ENCODE measurements around the gene FASN.
A peak's percentile ranks its signal among the peaks of the same experiment; 100 is the strongest.

FASN gene

DNA sequence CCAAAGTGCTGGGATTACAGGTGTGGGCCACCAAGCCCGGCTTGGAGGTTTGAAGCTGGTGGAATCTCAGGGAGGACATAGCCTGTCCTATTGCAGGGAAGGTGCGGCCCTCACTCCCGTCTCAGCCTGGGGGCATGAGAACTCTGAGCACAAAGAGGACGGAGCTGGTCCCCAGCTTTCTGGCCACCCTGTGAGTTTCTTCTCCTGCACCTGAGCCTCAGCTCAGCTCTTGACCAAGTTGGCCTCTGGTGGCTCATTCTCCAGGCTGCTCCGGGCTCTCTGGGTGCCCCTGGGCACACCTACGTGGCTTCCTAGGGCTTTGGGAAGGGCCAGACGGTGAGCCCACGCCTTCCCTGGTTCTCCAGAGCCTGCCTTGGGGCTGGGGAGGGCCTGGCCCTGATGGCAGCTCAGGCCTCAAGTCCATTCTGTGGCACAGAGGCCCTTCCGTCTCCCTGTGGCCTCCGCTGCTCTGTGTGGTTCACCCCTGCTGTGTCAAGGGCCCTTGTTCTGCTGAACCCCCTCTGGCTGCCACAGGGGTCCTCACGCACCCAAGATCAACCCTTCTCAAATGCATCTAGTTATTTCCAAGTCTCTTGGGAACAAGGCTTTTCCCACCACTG, 6.9 kb upstream of the FASN start:
- DNase-seq: no peak
- no peaks in the 10 kb centered on the region for H3K36me3 ChIP-seq (replicated peaks; ENCODE audit: insufficient read depth, low read length)
- no peaks in the 10 kb centered on the region for H3K27me3 ChIP-seq (replicated peaks; ENCODE audit: insufficient read depth, low read length)
- H3K79me2 ChIP-seq (ENCODE audit: low read length): peaks cover 15% of the 10 kb centered on the region
- no peaks in the 10 kb centered on the region for H3K9me2 ChIP-seq (replicated peaks; ENCODE audit: insufficient read depth, low read length)
- H3K4me2 ChIP-seq (ENCODE audit: low read depth, low read length): peak overlapping the region; percentile 71; the same call in 1 of the 2 replicates
- no peak overlapping the region for H3K27ac ChIP-seq (ENCODE audit: low read length)
- no peak for TF ChIP-seq CTCF (IDR thresholded peaks at IDR 0.05; ENCODE audit: low read length)
- TF ChIP-seq EZH2phosphoT487 (IDR thresholded peaks at IDR 0.05; ENCODE audit: low read length): no peak
- no peak for TF ChIP-seq EZH2 (optimal IDR thresholded peaks at IDR 0.05; ENCODE audit: low read depth, low read length)
- peak overlapping the region; percentile 76; the same call in 1 of the 2 replicates for H3K9ac ChIP-seq (ENCODE audit: low read length)
- H3F3A ChIP-seq (ENCODE audit: insufficient read depth, low read length): peaks cover 6% of the 10 kb centered on the region; the same call in 1 of the 2 replicates
- H3K9me3 ChIP-seq (replicated peaks; ENCODE audit: insufficient read depth, low read length): no peaks in the 10 kb centered on the region
- no peak overlapping the region for H2AFZ ChIP-seq (ENCODE audit: low read length)
- peak overlapping the region; percentile 69 for H3K4me3 ChIP-seq (ENCODE audit: low read length)
- H3K4me1 ChIP-seq (ENCODE audit: low read length): peaks cover 12% of the 10 kb centered on the region
- H4K20me1 ChIP-seq (ENCODE audit: insufficient read depth, low read length): no peaks in the 10 kb centered on the region

DNA sequence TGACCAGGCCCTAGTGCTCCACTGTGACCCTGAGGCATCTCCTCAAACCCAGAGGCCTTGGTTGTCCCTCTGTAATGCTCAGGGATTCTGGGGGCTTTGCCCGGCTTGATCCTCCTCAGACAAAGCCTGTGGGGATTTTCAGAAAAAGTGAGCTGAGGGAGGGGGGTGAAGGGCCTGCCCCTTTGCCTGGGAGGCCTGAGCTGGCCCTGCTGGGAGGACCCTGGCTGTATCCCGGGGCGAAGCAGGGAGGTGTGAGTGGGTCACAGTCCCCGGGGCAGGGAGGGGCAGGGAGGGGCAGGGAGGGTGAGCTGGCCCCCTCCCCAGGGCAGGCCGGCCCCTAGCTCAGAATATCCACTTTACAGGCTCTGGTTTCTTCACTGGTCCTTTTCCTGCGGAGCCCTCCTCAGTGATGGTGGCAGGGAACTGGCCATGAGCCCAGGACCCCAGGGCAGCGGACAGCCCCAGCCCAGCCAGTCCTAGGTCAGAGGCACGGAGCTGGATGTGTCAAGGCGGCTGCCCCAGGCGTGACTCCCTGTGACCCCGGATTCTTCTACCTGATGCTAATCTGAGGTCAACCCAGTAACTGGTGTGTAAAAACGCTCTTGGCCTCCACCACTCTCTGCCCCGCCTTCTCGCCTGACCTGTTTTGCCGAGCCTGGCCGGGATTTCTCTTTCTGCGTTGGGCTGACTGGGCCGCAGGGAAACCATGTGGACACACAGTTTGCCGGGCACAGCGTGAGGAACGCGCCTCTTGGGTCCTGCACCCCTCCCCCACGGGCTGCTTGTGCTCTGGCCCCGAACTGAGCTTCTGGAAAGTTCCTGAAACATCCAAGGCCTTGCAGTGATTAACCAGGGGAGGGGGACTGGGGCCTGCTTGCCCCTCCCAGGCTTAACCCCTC, 5.8 kb upstream of the FASN start:
- Histone ChIP-seq H3K4me3 (ENCODE audit: low read length) (no peak overlapping the region), H3K9me2 (replicated peaks; ENCODE audit: insufficient read depth, low read length) (no peaks in the 10 kb centered on the region), H3K36me3 (replicated peaks; ENCODE audit: insufficient read depth, low read length) (no peaks in the 10 kb centered on the region), H4K20me1 (ENCODE audit: insufficient read depth, low read length) (no peaks in the 10 kb centered on the region), H3K9me3 (replicated peaks; ENCODE audit: insufficient read depth, low read length) (no peaks in the 10 kb centered on the region), H3K4me2 (ENCODE audit: low read depth, low read length) (no peak overlapping the region), H3K4me1 (ENCODE audit: low read length) (peaks cover 19% of the 10 kb centered on the region), H3K79me2 (ENCODE audit: low read length) (peaks cover 24% of the 10 kb centered on the region), H3F3A (ENCODE audit: insufficient read depth, low read length) (peaks cover 12% of the 10 kb centered on the region; the same call in 1 of the 2 replicates), H3K9ac (ENCODE audit: low read length) (no peak overlapping the region), H3K27ac (ENCODE audit: low read length) (no peak overlapping the region), H3K27me3 (replicated peaks; ENCODE audit: insufficient read depth, low read length) (no peaks in the 10 kb centered on the region), H2AFZ (ENCODE audit: low read length) (no peak overlapping the region)
- DNase-seq: no peak
- TF ChIP-seq EZH2phosphoT487 (IDR thresholded peaks at IDR 0.05; ENCODE audit: low read length): no peak
- TF ChIP-seq EZH2 (optimal IDR thresholded peaks at IDR 0.05; ENCODE audit: low read depth, low read length): no peak
- no peak for TF ChIP-seq CTCF (IDR thresholded peaks at IDR 0.05; ENCODE audit: low read length)

- Histone ChIP-seq H3K4me3 (ENCODE audit: low read length) (no peak overlapping the region), H3K4me1 (ENCODE audit: low read length) (peaks cover 19% of the 10 kb centered on the region), H3K27ac (ENCODE audit: low read length) (no peak overlapping the region), H2AFZ (ENCODE audit: low read length) (no peak overlapping the region), H3K27me3 (replicated peaks; ENCODE audit: insufficient read depth, low read length) (no peaks in the 10 kb centered on the region), H3K9me3 (replicated peaks; ENCODE audit: insufficient read depth, low read length) (no peaks in the 10 kb centered on the region), H3F3A (ENCODE audit: insufficient read depth, low read length) (peaks cover 12% of the 10 kb centered on the region; the same call in 1 of the 2 replicates), H3K79me2 (ENCODE audit: low read length) (peaks cover 32% of the 10 kb centered on the region), H4K20me1 (ENCODE audit: insufficient read depth, low read length) (no peaks in the 10 kb centered on the region), H3K9ac (ENCODE audit: low read length) (no peak overlapping the region), H3K36me3 (replicated peaks; ENCODE audit: insufficient read depth, low read length) (no peaks in the 10 kb centered on the region), H3K4me2 (ENCODE audit: low read depth, low read length) (no peak overlapping the region), H3K9me2 (replicated peaks; ENCODE audit: insufficient read depth, low read length) (no peaks in the 10 kb centered on the region)
- TF ChIP-seq CTCF (IDR thresholded peaks at IDR 0.05; ENCODE audit: low read length) (no peak), EZH2 (optimal IDR thresholded peaks at IDR 0.05; ENCODE audit: low read depth, low read length) (no peak), EZH2phosphoT487 (IDR thresholded peaks at IDR 0.05; ENCODE audit: low read length) (no peak)
- no peak for DNase-seq
Observed at GRCh38 chr17:82101767-82102679, 4.0 kb upstream of the FASN start.

Data from MM.1S (cell line).